ENCODE measurements around the gene PARP12. TPM values are rescaled to one million over a fixed set of nuclear protein-coding genes. Genes with fewer than 3 reads are reported as not detected.

The PARP12 gene
- total and polyA plus RNA-seq, 10 donors = 26.9 to 101 (median 67.2) TPM

DNA sequence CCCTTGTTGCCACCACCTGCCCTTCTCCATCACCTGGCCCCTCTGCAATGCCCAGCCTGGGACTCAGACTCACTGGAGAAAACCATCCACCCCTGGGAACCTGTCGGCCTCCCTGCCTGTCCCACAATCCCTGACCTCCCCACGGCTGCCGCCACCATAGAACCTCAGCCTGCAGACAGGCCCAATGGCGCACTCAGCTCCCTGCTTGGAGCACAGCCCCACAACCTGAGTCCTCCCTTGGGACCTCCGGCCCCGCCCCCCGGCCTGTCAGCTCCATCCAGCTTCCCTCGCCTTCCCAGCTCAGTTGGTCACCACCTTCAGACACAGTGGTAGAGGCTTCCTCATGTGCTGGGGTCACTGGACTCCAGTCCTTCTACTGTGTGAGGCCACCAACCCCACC is 41.1 kb downstream of the PARP12 start:
- Histone ChIP-seq H3K27me3 (replicated peaks in 1 of 7) (no peaks in the 10 kb centered on the region), H3K9me3 (no peaks in the 10 kb centered on the region), H3K27ac (no peak overlapping the region), H3K4me1 (no peaks in the 10 kb centered on the region), H3K36me3 (peaks cover 3 to 90% (median 39%) of the 10 kb centered on the region in 6 donors), H3K4me3 (no peak overlapping the region)
- DNase-seq = no peak
- peak in 1 of 3 donors; percentile 68 for TF ChIP-seq POLR2AphosphoS5 (IDR thresholded peaks at IDR 0.05)
- TF ChIP-seq, protein P1, sequence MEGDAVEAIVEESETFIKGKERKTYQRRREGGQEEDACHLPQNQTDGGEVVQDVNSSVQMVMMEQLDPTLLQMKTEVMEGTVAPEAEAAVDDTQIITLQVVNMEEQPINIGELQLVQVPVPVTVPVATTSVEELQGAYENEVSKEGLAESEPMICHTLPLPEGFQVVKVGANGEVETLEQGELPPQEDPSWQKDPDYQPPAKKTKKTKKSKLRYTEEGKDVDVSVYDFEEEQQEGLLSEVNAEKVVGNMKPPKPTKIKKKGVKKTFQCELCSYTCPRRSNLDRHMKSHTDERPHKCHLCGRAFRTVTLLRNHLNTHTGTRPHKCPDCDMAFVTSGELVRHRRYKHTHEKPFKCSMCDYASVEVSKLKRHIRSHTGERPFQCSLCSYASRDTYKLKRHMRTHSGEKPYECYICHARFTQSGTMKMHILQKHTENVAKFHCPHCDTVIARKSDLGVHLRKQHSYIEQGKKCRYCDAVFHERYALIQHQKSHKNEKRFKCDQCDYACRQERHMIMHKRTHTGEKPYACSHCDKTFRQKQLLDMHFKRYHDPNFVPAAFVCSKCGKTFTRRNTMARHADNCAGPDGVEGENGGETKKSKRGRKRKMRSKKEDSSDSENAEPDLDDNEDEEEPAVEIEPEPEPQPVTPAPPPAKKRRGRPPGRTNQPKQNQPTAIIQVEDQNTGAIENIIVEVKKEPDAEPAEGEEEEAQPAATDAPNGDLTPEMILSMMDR (IDR thresholded peaks at IDR 0.05 in 8 of 11, conservative IDR thresholded peaks at IDR 0.05 in 3 of 11) = no peak
- WGBS, 5 donors = 91 to 100% (median 98%) methylated on average over 8 of the region's 8 CpGs
- intact Hi-C loops (cut with DNase I; ENCODE audit: low total_unique reads) = no loop called here

DNA sequence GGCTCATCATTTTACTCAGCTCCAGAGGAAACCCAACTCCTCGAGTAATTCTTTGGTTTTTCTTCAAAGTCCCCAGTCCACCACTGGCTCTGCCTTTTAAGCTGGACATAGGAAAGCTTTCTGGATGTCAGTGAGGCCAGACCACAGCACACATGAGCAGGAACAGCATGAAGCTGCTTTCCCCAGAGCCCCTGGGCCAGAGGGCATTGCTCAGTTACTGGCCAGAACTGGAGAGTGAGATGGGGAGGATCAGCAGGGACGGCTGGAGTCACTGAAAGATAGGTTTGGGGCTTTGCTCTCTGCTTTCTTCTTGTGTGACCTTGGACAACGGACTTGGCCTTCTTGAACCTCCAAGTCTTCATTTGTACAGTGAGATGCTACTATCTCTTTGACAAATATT is 43.1 kb downstream of the PARP12 start:
- no peak for DNase-seq
- no peaks in the 10 kb centered on the region for H3K4me1 ChIP-seq
- WGBS, 5 donors = 73 to 86% (median 79%) methylated on average over 3 of the region's 3 CpGs

DNA sequence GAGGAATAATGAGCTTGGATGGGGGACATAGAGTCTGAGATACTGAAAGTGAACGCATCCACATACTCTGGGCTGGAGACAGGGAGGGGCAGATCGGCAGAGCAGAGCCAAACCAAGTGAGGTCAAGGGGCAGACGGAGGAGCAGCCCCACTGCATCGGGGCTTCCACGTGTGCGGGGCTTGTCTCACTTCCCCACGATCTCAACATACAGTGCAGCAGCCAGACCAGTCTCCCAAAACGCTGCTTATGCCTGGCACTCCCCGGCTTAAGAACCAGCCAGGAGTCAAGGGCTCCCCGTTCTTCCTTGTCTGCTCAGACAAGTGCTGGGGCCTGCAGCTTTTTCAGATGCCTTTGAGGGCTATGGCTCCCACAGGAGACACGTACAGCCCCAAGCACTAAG is 43.6 kb downstream of the PARP12 start:
- peak; percentile 54 for DNase-seq
- Histone ChIP-seq H3K4me1 (no peaks in the 10 kb centered on the region), H3K27me3 (replicated peaks in 1 of 7) (no peaks in the 10 kb centered on the region), H3K36me3 (peaks cover 3 to 88% (median 18%) of the 10 kb centered on the region in 6 donors), H3K4me3 (no peak overlapping the region), H3K9me3 (no peaks in the 10 kb centered on the region), H3K27ac (no peak overlapping the region)
- TF ChIP-seq, protein P1 (IDR thresholded peaks at IDR 0.05 in 8 of 11, conservative IDR thresholded peaks at IDR 0.05 in 3 of 11) = no peak
- TF ChIP-seq POLR2A (IDR thresholded peaks at IDR 0.05) (no peak), POLR2AphosphoS5 (IDR thresholded peaks at IDR 0.05) (peak in 1 of 3 donors; percentile 46)
- intact Hi-C loops (cut with DNase I; ENCODE audit: low total_unique reads) = no loop called here
- WGBS, 5 donors = 64 to 86% (median 76%) methylated on average over 11 of the region's 11 CpGs

More for the DNA sequence above, 43.1 kb downstream of the PARP12 start:
- H3K27me3 ChIP-seq (replicated peaks in 1 of 7) = no peaks in the 10 kb centered on the region
- intact Hi-C loops (cut with DNase I; ENCODE audit: low total_unique reads) = no loop called here
- no peak overlapping the region for H3K27ac ChIP-seq
- no peak overlapping the region for H3K4me3 ChIP-seq
- H3K9me3 ChIP-seq = no peaks in the 10 kb centered on the region
- H3K36me3 ChIP-seq = peaks cover 3 to 88% (median 23%) of the 10 kb centered on the region in 6 donors
- TF ChIP-seq POLR2A (IDR thresholded peaks at IDR 0.05) = no peak
- TF ChIP-seq, protein P1 (IDR thresholded peaks at IDR 0.05 in 8 of 11, conservative IDR thresholded peaks at IDR 0.05 in 3 of 11) = no peak
- no peak for TF ChIP-seq POLR2AphosphoS5 (IDR thresholded peaks at IDR 0.05)

DNA sequence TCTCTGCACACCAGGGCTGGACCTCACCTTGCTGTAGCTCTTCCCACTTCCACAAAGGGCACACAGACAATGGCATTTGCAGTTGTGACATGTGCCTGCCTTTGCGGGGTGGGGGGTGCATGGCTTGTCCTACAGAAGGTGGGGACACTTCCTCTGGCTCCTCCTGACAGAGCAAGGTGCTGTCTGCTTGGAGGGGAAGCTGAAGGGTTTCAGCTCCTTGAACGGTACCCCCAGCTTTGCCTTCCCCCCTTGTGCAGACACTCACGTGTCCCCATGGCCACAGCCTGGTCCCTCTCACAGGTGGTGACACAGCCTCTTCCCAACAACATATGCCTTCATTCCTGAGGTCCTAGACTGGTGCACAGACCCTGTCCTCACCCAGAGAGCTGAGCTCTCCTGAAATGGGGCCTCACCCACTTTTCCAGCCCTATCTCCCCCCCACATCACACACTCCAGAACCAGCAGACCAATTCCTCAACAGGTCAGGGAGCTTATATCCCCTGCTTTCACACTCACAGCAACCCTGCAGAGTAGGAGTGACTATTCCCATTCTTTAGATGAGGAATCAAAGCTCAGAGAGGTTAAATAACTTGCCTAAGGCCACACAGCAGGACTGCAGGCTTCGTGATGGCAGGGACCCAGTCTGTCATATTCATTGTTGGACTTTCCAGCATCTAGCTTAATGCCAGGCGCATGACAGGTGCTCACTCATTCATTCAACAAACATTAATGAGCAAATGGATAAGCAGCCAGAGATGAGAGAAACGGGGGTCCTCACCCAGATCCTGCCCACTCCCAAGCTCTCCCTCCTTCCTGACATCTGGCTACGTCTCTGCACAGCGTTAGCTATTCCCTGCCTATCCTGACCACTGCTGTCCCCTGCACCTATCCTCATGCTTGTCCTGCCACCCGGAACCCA is 44.4 kb downstream of the PARP12 start:
- TF ChIP-seq, protein P1 (IDR thresholded peaks at IDR 0.05 in 8 of 11, conservative IDR thresholded peaks at IDR 0.05 in 3 of 11) = no peak
- TF ChIP-seq POLR2AphosphoS5 (IDR thresholded peaks at IDR 0.05) (no peak), POLR2A (IDR thresholded peaks at IDR 0.05) (no peak)
- intact Hi-C loops (cut with DNase I; ENCODE audit: low total_unique reads) = no loop called here
- H3K4me1 ChIP-seq = no peaks in the 10 kb centered on the region

More for the DNA sequence above, 44.4 kb downstream of the PARP12 start:
- no peak overlapping the region for H3K27ac ChIP-seq
- H3K27me3 ChIP-seq (replicated peaks in 1 of 7) = no peaks in the 10 kb centered on the region
- peaks cover 0 to 88% (median 11%) of the 10 kb centered on the region in 6 donors for H3K36me3 ChIP-seq
- 70 to 89% (median 86%) methylated on average over 9 of the region's 9 CpGs for WGBS, 5 donors
- DNase-seq = peak; percentile 34
- H3K4me3 ChIP-seq = no peak overlapping the region
- H3K9me3 ChIP-seq = no peaks in the 10 kb centered on the region
